AG04450 (cell line): ENCODE measurements around the gene GYPE. TPM values are rescaled to one million over a fixed set of nuclear protein-coding genes. Genes with fewer than 3 reads are reported as not detected.
"Not testable (repeated sequence)": the region's sequence is repeated elsewhere in the genome, so short reads cannot be mapped to it uniquely, and the experiment has no call there.

ENCODE experiments used
- CTCF ChIA-PET: fragments of 300-600, 350-600 bp; formaldehyde crosslinking; extraction: SDS; loops from one replicate; lab custom pipeline; 2022; ENCODE audit warnings: antibody characterized with exemption, inconsistent platforms; lab: Charles Lee
- POLR2A ChIA-PET: fragments of 350-600 bp; formaldehyde crosslinking; extraction: SDS; loops from one replicate; lab custom pipeline; 2021; ENCODE audit warnings: antibody characterized with exemption, inconsistent platforms; lab: Yijun Ruan, JAX
- DNase-seq: peaks from one replicate; pipeline ENCODE4 v3.0.0-alpha.2; 2011; ENCODE audit warnings: low read depth, low spot score
- H3K27ac ChIP-seq: one replicate; pipeline ENCODE4 v1.5.1; 2012; ENCODE audit warnings: low read depth, low read length, control low read depth
- H3K27me3 ChIP-seq: one replicate; pipeline ENCODE4 v1.6.0; 2012; ENCODE audit warnings: low read length; ENCODE audit not compliant: control insufficient read depth, insufficient read depth
- H3K4me3 ChIP-seq: 2 replicates; pipeline ENCODE4 v1.5.1; 2011; ENCODE audit warnings: mild to moderate bottlenecking, low read depth, low read length, control low read depth
- H3K9me3 ChIP-seq: 2 replicates; pipeline ENCODE4 v1.5.1; 2012; ENCODE audit warnings: low read length; ENCODE audit not compliant: control insufficient read depth, insufficient read depth
- polyA plus RNA-seq: library from polyadenylated mRNA; depleted of rRNA; stranded (reverse); fragments of >200 nt; gene quantifications from 2 replicates; pipeline ENCODE4 v1.2.3, GENCODE V29; 2011
- TF ChIP-seq, protein P1 (sequence below): IDR thresholded peaks from 2 replicates; pipeline ENCODE4 v1.5.1; 2011; ENCODE audit warnings: low read depth, low read length, control low read depth, inconsistent platforms

The GYPE gene
- polyA plus RNA-seq, 1 experiment: 1.6 TPM

DNA sequence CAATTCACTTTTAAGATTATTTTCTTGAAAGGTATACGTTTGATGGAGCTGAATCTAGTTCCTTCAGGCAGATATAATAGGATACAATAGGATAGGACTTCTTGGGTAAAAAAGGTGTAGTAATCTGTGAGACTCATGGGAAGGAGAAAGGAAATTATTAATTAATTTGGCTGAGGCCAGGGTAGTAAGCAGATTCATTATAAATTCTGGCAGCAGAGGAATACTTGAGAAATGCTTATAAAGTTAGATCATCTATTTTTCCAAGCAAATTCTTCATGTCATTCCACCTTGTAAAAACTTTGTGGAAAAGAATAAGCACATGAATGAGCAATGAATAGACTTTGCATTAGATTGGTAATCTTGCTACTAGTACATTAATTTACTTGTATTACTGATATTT, 46.9 kb downstream of the GYPE start:
- CTCF ChIA-PET: no interaction called here
- Histone ChIP-seq H3K4me3 (no peak overlapping the region), H3K9me3 (no peaks in the 10 kb centered on the region), H3K27me3 (no peaks in the 10 kb centered on the region), H3K27ac (no peak overlapping the region)
- TF ChIP-seq, protein P1, sequence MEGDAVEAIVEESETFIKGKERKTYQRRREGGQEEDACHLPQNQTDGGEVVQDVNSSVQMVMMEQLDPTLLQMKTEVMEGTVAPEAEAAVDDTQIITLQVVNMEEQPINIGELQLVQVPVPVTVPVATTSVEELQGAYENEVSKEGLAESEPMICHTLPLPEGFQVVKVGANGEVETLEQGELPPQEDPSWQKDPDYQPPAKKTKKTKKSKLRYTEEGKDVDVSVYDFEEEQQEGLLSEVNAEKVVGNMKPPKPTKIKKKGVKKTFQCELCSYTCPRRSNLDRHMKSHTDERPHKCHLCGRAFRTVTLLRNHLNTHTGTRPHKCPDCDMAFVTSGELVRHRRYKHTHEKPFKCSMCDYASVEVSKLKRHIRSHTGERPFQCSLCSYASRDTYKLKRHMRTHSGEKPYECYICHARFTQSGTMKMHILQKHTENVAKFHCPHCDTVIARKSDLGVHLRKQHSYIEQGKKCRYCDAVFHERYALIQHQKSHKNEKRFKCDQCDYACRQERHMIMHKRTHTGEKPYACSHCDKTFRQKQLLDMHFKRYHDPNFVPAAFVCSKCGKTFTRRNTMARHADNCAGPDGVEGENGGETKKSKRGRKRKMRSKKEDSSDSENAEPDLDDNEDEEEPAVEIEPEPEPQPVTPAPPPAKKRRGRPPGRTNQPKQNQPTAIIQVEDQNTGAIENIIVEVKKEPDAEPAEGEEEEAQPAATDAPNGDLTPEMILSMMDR: no peak
- POLR2A ChIA-PET: no interaction called here
- DNase-seq: no peak

DNA sequence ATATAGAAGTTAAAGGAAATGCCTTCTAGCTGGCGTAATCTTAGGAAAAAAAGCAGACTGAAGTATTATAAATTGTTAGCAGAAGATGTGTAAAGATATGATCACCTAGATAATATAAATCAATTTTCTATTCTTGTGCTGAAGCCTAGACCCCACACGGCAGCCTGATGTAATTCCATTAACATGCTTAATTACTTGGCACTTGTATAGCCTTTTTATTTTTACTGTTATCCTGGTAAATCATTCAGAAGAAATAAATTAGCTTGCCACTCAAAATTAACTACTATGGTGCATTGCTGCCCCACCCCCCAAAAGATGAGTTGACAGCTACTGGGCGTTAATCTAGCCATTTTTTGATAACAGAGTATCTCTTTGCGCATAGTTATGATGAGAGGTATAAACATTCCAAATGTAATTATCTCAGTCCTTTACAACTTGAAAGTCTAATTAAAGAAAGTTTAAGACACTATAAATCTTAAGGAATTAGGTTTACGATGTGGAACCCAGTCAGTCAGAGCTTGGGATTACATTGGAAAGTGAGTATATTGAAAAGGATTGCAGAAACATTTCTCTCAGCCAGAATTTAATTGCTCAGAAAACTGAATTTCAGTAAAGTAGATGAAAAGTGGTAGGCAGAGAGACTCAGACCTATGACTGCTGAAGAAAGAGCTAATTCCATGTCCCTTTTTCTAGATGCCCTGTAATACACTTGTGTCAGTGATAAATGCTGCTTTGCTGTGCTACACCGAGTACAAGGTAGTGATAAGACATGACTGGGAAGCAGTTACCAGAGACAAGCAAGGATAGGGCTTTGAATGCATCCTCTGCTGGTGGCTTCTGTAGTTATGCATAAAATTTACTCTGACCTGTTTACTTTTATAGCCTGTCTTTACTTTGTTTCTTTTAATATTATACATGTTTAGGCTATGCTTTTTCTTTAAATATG, 47.7 kb downstream of the GYPE start:
- CTCF ChIA-PET: interaction anchor here (0.7 kb wide), 1 partner anchor 142 kb away, joined by 3 read pairs; no protein-coding TSS in a partner anchor
- H3K9me3 ChIP-seq, H3K27ac ChIP-seq, POLR2A ChIA-PET, H3K4me3 ChIP-seq, H3K27me3 ChIP-seq, DNase-seq: not testable (repeated sequence)

DNA sequence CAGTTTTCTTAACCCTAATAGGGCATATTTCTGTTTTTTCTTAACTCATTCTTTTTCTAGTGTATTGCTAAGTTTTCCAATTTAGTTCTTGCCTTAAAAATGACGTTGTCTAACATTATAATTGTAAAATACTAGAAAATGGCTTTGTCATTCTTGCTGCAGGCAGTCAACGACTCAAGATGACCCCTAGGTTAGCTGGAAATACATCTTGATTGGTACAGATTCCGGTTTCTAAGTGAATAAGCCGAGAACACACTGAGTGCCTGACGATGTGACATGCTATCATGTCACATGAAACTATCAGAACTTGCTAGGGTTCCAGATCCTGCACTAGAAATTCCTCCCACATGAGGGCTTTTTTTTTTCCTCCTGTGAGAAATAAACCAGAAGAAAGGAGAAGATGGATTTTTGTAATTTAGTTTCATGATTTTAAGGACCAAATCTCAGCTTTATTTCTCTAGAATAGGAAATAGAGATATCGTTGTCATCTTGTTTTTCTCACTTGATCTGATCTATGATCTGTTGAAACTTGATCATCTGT, 49.3 kb downstream of the GYPE start:
- H3K9me3 ChIP-seq, H3K27me3 ChIP-seq, POLR2A ChIA-PET, DNase-seq, CTCF ChIA-PET, H3K27ac ChIP-seq, H3K4me3 ChIP-seq: not testable (repeated sequence)

DNA sequence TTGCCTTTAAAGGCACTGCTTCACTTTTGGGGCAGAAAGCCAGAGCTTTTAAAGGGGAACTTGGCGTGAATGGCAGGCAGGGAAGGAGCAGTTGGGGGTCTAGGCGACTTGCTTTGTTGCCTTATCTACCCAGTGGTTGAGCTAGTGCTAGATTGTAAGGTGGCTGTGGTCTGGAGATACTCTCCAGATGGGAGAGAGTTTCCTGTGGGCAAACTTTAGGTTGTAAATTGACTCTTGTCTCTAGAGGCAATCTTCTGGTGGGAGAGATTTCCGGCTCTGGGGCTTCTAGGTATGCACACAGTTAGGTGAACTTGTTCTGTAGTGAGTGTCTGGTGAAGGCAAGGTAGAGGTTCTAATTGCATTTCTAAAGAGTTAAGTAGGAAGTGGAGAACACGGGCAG, 50.7 kb downstream of the GYPE start:
- POLR2A ChIA-PET, DNase-seq, H3K27ac ChIP-seq, H3K9me3 ChIP-seq, CTCF ChIA-PET, H3K4me3 ChIP-seq, H3K27me3 ChIP-seq: not testable (repeated sequence)

DNA sequence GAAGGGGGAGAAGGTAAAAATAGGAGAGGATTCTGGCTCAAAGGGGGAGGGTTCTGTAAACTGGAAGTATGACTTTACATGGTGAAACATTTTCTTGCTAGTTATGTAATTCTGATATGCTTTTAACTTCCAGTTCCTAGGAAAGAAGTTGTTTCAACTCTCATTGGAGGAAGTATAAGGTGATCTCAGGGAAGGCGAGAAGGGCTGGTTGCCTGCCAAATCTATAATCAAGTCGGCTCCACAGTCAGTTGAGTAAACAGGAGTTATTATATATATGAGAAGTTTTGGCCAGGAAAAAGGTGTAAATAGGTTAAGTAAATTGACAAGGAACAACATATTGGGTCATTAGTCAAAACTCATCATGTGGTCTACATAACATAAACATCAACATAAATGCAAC, 56.1 kb downstream of the GYPE start:
- H3K9me3 ChIP-seq, POLR2A ChIA-PET, H3K27ac ChIP-seq, DNase-seq, H3K4me3 ChIP-seq, H3K27me3 ChIP-seq, CTCF ChIA-PET: not testable (repeated sequence)

DNA sequence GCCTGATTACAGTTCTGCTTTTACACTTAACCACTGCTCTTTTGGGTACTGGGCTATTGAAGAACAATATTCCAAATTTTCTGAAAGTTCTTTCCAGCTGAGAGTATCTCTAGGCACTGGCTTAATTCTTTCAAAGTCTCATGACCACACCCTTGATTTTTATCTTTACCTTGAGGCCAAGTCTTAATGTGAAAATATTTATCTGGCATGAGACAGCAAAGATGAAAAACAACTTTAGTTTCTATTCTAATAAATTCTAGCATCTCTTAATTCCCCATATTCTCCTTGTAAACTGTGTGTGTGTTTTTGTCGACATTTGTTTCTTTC, 61.9 kb downstream of the GYPE start:
- H3K27ac ChIP-seq, H3K4me3 ChIP-seq, H3K9me3 ChIP-seq, DNase-seq, H3K27me3 ChIP-seq, CTCF ChIA-PET, POLR2A ChIA-PET: not testable (repeated sequence)

DNA sequence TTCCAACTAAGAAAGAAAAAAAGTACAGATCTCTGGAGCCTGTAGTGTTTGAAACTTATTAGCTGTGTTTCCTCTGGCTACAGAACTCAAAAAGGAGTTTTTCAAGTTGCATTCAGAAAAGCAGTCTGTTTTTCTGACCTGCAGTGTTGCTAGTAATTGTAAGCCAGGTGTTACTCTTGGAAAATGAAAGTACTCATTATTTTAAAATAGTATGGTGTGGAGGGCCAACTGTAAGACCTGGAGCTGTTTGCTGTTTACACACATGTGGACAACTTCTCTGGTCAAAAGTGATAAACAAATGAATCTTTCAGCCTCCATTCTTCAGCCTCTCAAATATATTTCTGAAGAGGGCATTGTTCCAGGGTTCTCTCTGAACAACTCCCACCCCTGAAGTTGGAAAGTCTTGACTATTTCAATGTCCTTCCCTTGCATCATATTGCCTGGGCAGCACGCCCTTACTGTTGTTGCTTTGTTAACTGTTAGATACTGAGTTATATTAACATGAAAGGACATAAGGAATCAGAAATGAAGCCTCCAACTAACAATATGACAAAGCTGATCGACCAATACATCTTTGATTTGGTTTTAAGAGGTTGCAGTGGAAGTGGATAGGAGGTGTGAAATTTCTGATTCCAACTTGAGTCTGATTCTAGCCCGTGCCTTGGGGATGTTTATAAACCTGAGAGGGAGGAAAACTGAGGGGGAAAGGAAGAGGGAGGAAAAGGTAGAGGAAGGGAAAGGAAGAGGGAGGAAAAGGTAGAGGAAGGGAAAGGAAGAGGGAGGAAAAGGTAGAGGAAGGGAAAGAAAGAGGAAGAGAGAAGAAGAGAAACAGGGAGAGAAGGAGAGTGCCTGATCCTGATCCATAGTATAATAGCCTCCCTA, 62.5 kb downstream of the GYPE start:
- H3K4me3 ChIP-seq, CTCF ChIA-PET, POLR2A ChIA-PET, H3K9me3 ChIP-seq, H3K27me3 ChIP-seq, H3K27ac ChIP-seq, DNase-seq: not testable (repeated sequence)

DNA sequence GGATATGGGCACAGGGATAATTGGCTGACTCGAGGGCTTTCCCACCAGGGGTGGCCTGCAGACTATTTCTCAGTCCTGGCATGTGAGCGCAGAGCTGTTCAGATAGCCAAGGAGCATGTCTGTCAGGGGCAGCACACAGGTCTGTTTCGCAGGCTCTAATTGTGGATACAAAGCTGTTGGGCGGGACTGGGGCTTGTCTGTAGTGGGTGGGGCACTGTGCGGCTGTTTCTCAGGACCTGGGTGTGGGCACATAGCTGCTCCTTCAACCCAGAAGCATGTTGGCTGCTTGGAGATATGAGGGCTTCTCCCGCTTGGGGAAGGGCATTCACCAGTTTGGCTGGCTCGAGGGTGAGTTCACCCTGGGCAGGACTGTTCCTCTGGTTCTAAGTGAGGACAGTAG, 65.9 kb downstream of the GYPE start:
- DNase-seq, H3K4me3 ChIP-seq, H3K27ac ChIP-seq, H3K9me3 ChIP-seq, POLR2A ChIA-PET, CTCF ChIA-PET, H3K27me3 ChIP-seq: not testable (repeated sequence)

DNA sequence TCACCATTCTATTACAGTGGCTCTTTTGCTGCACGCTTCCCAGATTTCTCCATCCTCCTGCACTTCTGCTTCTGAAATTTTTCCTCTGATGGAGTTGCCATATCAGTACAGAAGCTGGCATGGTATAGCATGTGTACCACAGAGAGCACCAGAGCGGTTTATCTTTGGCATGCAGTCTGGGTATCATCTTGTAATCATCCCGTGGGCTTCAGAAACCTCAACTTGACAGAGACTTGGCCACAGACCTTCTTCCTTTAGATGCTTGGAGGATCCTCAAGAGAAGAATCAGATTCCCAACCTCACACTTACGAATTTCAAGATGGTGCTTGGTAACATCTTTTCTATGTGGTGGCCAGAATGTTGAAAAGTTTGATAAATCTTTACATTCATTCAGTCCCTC, 71.2 kb downstream of the GYPE start:
- H3K27ac ChIP-seq, POLR2A ChIA-PET, H3K4me3 ChIP-seq, CTCF ChIA-PET, H3K9me3 ChIP-seq, DNase-seq, H3K27me3 ChIP-seq: not testable (repeated sequence)

DNA sequence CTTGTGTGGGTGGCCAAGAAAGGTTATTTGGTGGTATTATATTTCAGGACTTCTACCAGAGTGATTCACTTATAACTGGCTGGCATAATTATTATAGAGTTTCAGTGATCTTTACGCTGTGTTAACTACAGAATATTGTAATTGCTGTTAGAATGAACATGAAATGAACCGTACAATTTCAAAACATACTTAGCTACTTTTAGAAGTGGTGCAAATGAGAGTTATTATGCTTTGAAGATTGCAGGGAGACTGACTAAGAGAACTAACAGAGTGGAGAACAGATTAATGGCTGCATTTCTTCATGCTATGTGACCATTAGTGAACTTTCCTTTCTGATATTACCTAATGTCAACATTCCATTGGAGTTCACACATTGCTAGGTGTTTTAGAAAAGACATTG, 71.7 kb downstream of the GYPE start:
- H3K9me3 ChIP-seq, H3K27me3 ChIP-seq, H3K4me3 ChIP-seq, CTCF ChIA-PET, H3K27ac ChIP-seq, POLR2A ChIA-PET, DNase-seq: not testable (repeated sequence)
